H1 (cell line): ENCODE measurements around the gene ASL. TPM values are rescaled to one million over a fixed set of nuclear protein-coding genes. Genes with fewer than 3 reads are reported as not detected.
"Not testable (repeated sequence)": the region's sequence is repeated elsewhere in the genome, so short reads cannot be mapped to it uniquely, and the experiment has no call there.

ENCODE experiments used
- CTCF ChIA-PET: fragments of 300-600 bp; sonication (Branson Sonifier 250); formaldehyde crosslinking; loops from one replicate; lab custom pipeline; 2021; ENCODE audit not compliant: partially characterized antibody; lab: Charles Lee
- POLR2A ChIA-PET: fragments of 300-600 bp; sonication (Branson Sonifier 250); formaldehyde crosslinking; loops from one replicate; lab custom pipeline; 2021; ENCODE audit warnings: inconsistent platforms; ENCODE audit not compliant: partially characterized antibody; lab: Charles Lee
- DNase-seq, 2 experiments: peaks; one replicate each; pipeline versions ENCODE4 v3.0.0 to v3.0.0-alpha.2; 2010 to 2022; ENCODE audit warnings: low spot score in 2 of 2, low read depth in 1 of 2, mixed read lengths in 1 of 2
- FAIRE-seq: peaks from 2 replicates; lab custom pipeline; 2011; peaks lifted over from hg19 to GRCh38; lab: Jason Lieb, UNC
- H2AFZ ChIP-seq: 2 replicates; pipeline ENCODE4 v1.8.1; 2012; ENCODE audit warnings: low read length, inconsistent platforms
- H2AK5ac ChIP-seq: 2 replicates; pipeline ENCODE4 v1.6.1; 2013; ENCODE audit warnings: low read depth, low read length
- H2BK120ac ChIP-seq: replicated peaks from 2 replicates; pipeline ENCODE3; 2013; ENCODE audit warnings: low read depth, low read length, inconsistent platforms
- H2BK12ac ChIP-seq: 2 replicates; pipeline ENCODE4 v1.6.1; 2013; ENCODE audit warnings: low read depth, low read length
- H2BK15ac ChIP-seq: 2 replicates; pipeline ENCODE4 v1.6.1; 2013; ENCODE audit warnings: low read length
- H2BK20ac ChIP-seq: 2 replicates; pipeline ENCODE4 v1.6.1; 2013; ENCODE audit warnings: low read length
- H2BK5ac ChIP-seq: 2 replicates; pipeline ENCODE4 v1.6.1; 2013; ENCODE audit warnings: low read depth, low read length
- H3K14ac ChIP-seq: 2 replicates; pipeline ENCODE4 v1.6.1; 2013; ENCODE audit warnings: inconsistent platforms; ENCODE audit not compliant: insufficient read length
- H3K18ac ChIP-seq: 2 replicates; pipeline ENCODE4 v1.6.1; 2013; ENCODE audit warnings: low read length; ENCODE audit errors: extremely low read depth
- H3K23ac ChIP-seq: 2 replicates; pipeline ENCODE4 v1.6.1; 2013; ENCODE audit warnings: inconsistent platforms; ENCODE audit not compliant: insufficient read length
- H3K23me2 ChIP-seq: 2 replicates; pipeline ENCODE4 v1.6.1; 2013; ENCODE audit warnings: low read depth, low read length
- H3K27ac ChIP-seq: 2 replicates; pipeline ENCODE4 v1.6.1; 2011; ENCODE audit warnings: low read depth, low read length, inconsistent platforms
- H3K27me3 ChIP-seq, 4 experiments: replicated peaks in 1 of 4; 1 replicate in 1 of 4; 2 replicates in 3 of 4; pipeline versions ENCODE4 v1.6.1 to v1.8.1; 2011 to 2013; ENCODE audit warnings: low read length in 3 of 4, mild to moderate bottlenecking in 3 of 4, inconsistent platforms in 2 of 4, mixed read lengths in 2 of 4, moderate library complexity in 1 of 4; ENCODE audit not compliant: control insufficient read depth in 3 of 4, insufficient read depth in 3 of 4; ENCODE audit errors: extremely low read depth in 1 of 4
- H3K36me3 ChIP-seq, 4 experiments: 2 replicates each; pipeline versions ENCODE4 v1.6.1 to v1.8.1; 2011 to 2013; ENCODE audit warnings: mild to moderate bottlenecking in 4 of 4, low read length in 3 of 4, moderate library complexity in 2 of 4, control low read depth in 1 of 4, inconsistent platforms in 1 of 4; ENCODE audit not compliant: insufficient read depth in 4 of 4, control insufficient read depth in 2 of 4
- H3K4ac ChIP-seq: replicated peaks from 2 replicates; pipeline ENCODE3; 2013; ENCODE audit warnings: low read length, low read depth, mixed read lengths, inconsistent platforms; ENCODE audit not compliant: insufficient read length
- H3K4me1 ChIP-seq, 4 experiments: replicated peaks in 1 of 4; 1 replicate in 1 of 4; 2 replicates in 3 of 4; pipeline versions ENCODE4 v1.6.1 to v1.8.1; 2011 to 2013; ENCODE audit warnings: low read length in 3 of 4, inconsistent platforms in 2 of 4, mixed read lengths in 1 of 4; ENCODE audit not compliant: insufficient read depth in 4 of 4, control insufficient read depth in 3 of 4
- H3K4me2 ChIP-seq, 2 experiments: 2 replicates each; pipeline versions ENCODE4 v1.6.1 to v1.8.1; 2011 to 2013; ENCODE audit warnings: low read depth in 2 of 2, low read length in 2 of 2, control low read depth in 1 of 2, inconsistent platforms in 1 of 2, mild to moderate bottlenecking in 1 of 2; ENCODE audit not compliant: insufficient read depth in 1 of 2
- H3K4me3 ChIP-seq, 4 experiments: fragments of 200-600, 300-600 bp in 1 of 4; sonication (generic), shearing (Covaris generic), sonication (Bioruptor Twin) in 1 of 4; 2 replicates each; pipeline versions ENCODE4 v1.5.1 to v1.8.1; 2011 to 2016; ENCODE audit warnings: low read length in 4 of 4, low read depth in 3 of 4, control low read depth in 2 of 4, inconsistent platforms in 2 of 4, mild to moderate bottlenecking in 2 of 4, mixed read lengths in 1 of 4, moderate library complexity in 1 of 4; ENCODE audit not compliant: insufficient read depth in 2 of 4; ENCODE audit errors: extremely low read depth in 1 of 4
- H3K56ac ChIP-seq: replicated peaks from 2 replicates; pipeline ENCODE3; 2013; ENCODE audit warnings: low read depth, mild to moderate bottlenecking, mixed read lengths, low read length, inconsistent platforms; ENCODE audit not compliant: insufficient read length
- H3K79me1 ChIP-seq: 2 replicates; pipeline ENCODE4 v1.6.1; 2013; ENCODE audit warnings: low read depth, low read length, control low read depth
- H3K79me2 ChIP-seq, 2 experiments: 2 replicates each; pipeline versions ENCODE4 v1.6.1 to v1.8.1; 2012 to 2013; ENCODE audit warnings: low read length in 2 of 2, mild to moderate bottlenecking in 2 of 2, inconsistent platforms in 1 of 2; ENCODE audit not compliant: insufficient read depth in 2 of 2, control insufficient read depth in 1 of 2
- H3K9ac ChIP-seq, 4 experiments: replicated peaks in 1 of 4; 1 replicate in 1 of 4; 2 replicates in 3 of 4; pipeline versions ENCODE4 v1.6.1 to v1.8.1; 2011 to 2013; ENCODE audit warnings: low read depth in 3 of 4, low read length in 3 of 4, control low read depth in 2 of 4, mild to moderate bottlenecking in 2 of 4, moderate library complexity in 2 of 4, inconsistent platforms in 1 of 4; ENCODE audit errors: extremely low read depth in 1 of 4
- H3K9me3 ChIP-seq, 2 experiments: 2 replicates each; pipeline versions ENCODE4 v1.6.1 to v1.8.1; 2012 to 2013; ENCODE audit warnings: mild to moderate bottlenecking in 2 of 2, moderate library complexity in 2 of 2, control low read depth in 1 of 2, inconsistent platforms in 1 of 2, low read depth in 1 of 2, low read length in 1 of 2, mixed read lengths in 1 of 2; ENCODE audit not compliant: insufficient read depth in 2 of 2
- H4K20me1 ChIP-seq, 2 experiments: replicated peaks in 1 of 2; 2 replicates each; pipeline versions ENCODE3 to v1.8.1; 2011 to 2013; ENCODE audit warnings: inconsistent platforms in 2 of 2, low read length in 2 of 2, mild to moderate bottlenecking in 1 of 2; ENCODE audit not compliant: insufficient read depth in 2 of 2, control insufficient read depth in 1 of 2
- H4K5ac ChIP-seq: 2 replicates; pipeline ENCODE4 v1.6.1; 2013; ENCODE audit warnings: low read length, low read depth, mixed read lengths, inconsistent platforms; ENCODE audit not compliant: insufficient read length
- H4K8ac ChIP-seq: 2 replicates; pipeline ENCODE4 v1.8.0; 2013; ENCODE audit warnings: mild to moderate bottlenecking, moderate library complexity, low read length, inconsistent platforms; ENCODE audit not compliant: insufficient read depth; ENCODE audit errors: extremely low read depth
- H4K91ac ChIP-seq: replicated peaks from 2 replicates; pipeline ENCODE3; 2013; ENCODE audit warnings: low read length, mixed read lengths, inconsistent platforms; ENCODE audit not compliant: insufficient read length
- WGBS, 2 experiments: shearing (Covaris generic) in 1 of 2; methylation state at CpG; one replicate each; pipeline versions ENCODE4 v1.1.6 to v1.1.7; 2013 to 2015; ENCODE audit warnings: low lambda C conversion rate in 2 of 2, mixed read lengths in 2 of 2, inconsistent platforms in 1 of 2, low coverage in 1 of 2, missing lambda C conversion rate in 1 of 2; ENCODE audit not compliant: insufficient replicate concordance in 2 of 2, insufficient coverage in 1 of 2, insufficient read length in 1 of 2; ENCODE audit errors: extremely low coverage in 1 of 2, missing lambda C conversion rate in 1 of 2; 5-methylcytosine and 5-hydroxymethylcytosine counted together
- polyA plus RNA-seq, 7 experiments: library from polyadenylated mRNA; depleted of rRNA in 3 of 7; stranded (reverse) in 5 of 7; unstranded in 2 of 7; fragments of >200 nt in 5 of 7; fragments of 200-250 nt in 2 of 7; gene quantifications; 1 replicate in 5 of 7; 2 replicates in 1 of 7; 4 replicates in 1 of 7; pipeline versions ENCODE4 v1.2.1 to v1.2.3, GENCODE V29; 2011 to 2013; ENCODE audit warnings: missing spikeins in 2 of 7, mixed read lengths in 2 of 7
- total RNA-seq: library from RNA; stranded (reverse); fragmentation: NEBNext Ultra II Directional; extraction: Animal tissue kit (Norgen Biotek cat#: 25700); gene quantifications from 2 replicates; pipeline ENCODE4 v1.2.1, GENCODE V29; 2021

The ASL gene
- total and polyA plus RNA-seq, 2 of the 8 experiments (the other 6 are each of a cell fraction or from before 2014, with no cell fraction given) = 23.3 to 35.3 TPM

DNA sequence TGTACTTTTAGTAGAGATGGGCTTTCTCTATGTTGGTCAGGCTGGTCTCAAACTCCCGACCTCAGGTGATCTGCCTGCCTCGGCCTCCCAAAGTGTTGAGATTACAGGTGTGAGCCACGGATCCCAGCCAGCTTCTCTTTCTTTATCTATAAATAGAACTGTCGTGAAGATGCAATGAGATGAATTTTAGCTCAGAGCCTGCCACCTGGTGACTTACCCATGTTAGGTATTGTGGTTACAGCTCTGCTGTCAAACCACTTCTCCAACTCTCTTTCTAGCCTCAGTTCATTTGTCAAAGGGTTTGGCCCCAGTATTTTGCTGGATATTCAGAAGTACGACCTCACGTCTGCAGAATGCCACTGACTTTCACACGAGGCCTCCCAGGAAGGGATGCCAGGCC is 3.4 kb upstream of the ASL start:
- H3K9ac ChIP-seq, POLR2A ChIA-PET, H3K14ac ChIP-seq, H3K4ac ChIP-seq, H3K23me2 ChIP-seq, H2BK12ac ChIP-seq, H3K4me1 ChIP-seq, H3K56ac ChIP-seq, H3K79me1 ChIP-seq, H3K9me3 ChIP-seq, H4K8ac ChIP-seq, H2AK5ac ChIP-seq, H2AFZ ChIP-seq, H2BK15ac ChIP-seq, H3K23ac ChIP-seq, H4K91ac ChIP-seq, H3K79me2 ChIP-seq, H2BK120ac ChIP-seq, H2BK5ac ChIP-seq, H3K18ac ChIP-seq, FAIRE-seq, H3K36me3 ChIP-seq, DNase-seq, H3K4me3 ChIP-seq, H4K5ac ChIP-seq, H3K4me2 ChIP-seq, H3K27ac ChIP-seq, H4K20me1 ChIP-seq, H2BK20ac ChIP-seq, H3K27me3 ChIP-seq: not testable (repeated sequence)
- 84% methylated on average over 7 of the region's 7 CpGs; no CpG with 5 or more reads in 1 of the 2 experiments for WGBS, 2 experiments
- CTCF ChIA-PET = interaction anchor here (1.5 kb wide), 1 partner anchor 9 kb away, joined by 4 read pairs; no protein-coding TSS in a partner anchor
